NCI-H510A treated with DMSO at 0.1 percent for 48 hours (cell line): Measurements from ENCODE around the gene ZNF766.
"Not testable (repeated sequence)": the region's sequence is repeated elsewhere in the genome, so short reads cannot be mapped to it uniquely, and the experiment has no call there.

ENCODE experiments used
- DNase-seq: peaks from one replicate; lab custom pipeline; 2025; lab: John Stamatoyannopoulos, UW

Gene ZNF766

DNA sequence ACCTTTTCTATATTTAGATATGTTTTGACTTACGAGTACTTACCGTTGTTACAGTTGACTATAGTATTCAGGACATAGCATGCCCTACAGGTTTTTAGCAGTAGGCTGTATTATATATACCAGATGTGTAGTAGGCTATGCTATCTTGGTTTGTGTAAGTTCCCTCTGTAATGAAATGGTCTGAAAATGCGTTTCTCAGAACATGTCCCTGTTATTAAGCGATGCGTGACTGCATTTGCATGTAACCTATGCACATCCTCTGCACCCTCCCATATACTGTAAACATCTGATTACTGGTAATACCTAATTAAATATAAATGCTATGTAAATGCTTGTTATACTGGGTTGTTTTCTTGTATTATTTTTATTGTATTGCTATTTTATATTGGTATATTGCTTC lies 6.6 kb downstream of the ZNF766 start:
- DNase-seq = no peak

- no peak for DNase-seq
Observed at GRCh38 chr19:52277471-52277870, 8.1 kb downstream of the ZNF766 start.

DNA sequence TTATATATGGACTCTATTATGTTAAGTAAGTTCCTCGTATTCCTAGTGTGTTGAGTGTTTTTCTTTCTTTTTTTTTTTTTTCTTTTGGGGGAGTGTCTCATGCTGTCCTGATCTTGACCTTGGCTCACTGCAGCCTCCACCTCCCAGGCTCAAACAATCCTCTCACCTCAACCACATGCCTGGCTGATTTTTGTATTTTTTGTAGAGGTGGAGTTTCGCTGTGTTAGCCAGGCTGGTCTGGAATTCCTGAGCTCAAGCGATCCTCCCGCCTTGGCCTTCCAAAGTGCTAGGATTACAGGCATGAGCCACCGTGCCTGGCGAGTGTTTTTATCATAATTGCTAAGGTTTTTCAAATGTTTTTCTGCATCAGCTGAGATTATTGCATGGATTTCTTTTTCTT lies 16.9 kb downstream of the ZNF766 start:
- no peak for DNase-seq

- DNase-seq = no peak
Observed at GRCh38 chr19:52291781-52292180, 22.4 kb downstream of the ZNF766 start.

DNA sequence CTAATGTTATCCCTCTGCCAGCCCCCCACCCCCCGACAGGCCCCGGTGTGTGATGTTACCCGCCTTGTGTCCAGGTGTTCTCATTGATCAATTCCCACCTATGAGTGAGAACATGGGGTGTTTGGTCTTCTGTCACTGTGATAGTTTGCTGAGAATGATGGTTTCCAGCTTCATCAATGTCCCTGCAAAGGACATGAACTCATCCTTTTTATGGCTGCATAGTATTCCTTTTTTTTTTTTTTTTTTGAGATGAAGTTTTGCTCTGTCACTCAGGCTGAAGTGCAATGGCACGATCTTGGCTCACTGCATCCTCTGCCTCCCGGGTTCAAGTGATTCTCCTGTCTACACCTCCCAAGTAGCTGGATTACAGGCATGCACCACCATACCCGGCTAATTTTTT lies 23.6 kb downstream of the ZNF766 start:
- DNase-seq = not testable (repeated sequence)

DNA sequence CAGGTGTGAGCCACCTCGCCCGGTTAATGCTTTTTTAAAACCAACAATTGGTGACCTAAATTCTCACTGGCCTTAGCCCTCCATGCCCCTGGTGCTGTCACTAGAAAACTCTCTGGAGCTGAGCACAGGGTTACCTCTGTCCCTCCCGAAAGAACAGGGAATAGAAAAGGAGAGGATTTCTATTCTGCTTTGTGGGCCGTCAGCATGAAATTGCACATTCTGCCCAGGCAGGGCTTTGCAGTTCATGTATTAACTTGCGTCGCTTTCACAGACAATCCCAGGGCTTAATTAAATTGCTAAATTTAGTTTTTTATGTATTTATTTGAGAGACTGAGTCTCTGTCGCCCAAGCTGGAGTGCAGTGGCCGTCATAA lies 27.0 kb downstream of the ZNF766 start:
- DNase-seq = no peak

DNA sequence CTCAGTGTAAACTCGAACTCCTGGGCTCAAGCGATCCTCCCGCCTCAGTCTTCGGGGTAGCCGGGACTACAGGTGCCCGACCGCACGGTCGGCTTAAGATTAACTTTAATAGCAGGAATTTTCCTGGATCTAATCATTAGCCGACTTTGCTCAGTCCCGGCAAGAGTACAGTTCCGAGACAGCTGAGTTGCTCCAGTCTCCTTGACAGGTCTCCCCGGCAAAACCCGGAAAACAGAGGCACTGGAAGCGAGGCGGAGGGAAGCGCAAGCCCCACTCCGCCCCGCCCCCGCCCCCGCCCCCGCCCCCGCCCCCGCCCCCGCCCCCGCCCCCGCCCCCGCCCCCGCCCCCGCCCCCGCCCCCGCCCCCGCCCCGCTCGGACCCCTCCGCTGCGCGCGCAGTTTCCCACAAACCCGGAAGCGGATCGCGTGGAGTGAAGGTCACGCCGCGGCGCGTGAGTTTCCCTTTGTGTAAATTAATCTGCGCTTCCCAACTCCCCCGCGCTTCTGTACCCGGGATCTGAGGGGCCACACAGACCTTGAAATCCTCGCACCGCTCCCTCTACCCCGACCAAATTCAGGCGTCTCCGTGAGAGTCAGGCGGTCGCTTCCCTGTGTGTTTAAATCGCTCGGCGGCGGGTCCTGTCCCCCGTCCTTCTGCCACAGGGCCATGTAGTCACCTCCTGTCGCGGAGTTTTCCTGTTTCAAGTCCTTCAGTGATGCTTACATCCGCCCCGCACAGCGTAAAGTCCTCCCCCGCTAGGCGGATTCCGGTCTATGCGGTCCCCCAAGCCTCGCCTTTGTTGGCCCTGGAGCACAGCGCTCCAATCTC lies 27.6 kb downstream of the ZNF766 start, which contains the start of gene ZNF480:
Gene ZNF480, plus strand, starts transcription at position 397 of the 828 bp plus-strand sequence. CDS start 3,244 bp downstream, outside the sequence.
- DNase-seq = peak; percentile 65

DNA sequence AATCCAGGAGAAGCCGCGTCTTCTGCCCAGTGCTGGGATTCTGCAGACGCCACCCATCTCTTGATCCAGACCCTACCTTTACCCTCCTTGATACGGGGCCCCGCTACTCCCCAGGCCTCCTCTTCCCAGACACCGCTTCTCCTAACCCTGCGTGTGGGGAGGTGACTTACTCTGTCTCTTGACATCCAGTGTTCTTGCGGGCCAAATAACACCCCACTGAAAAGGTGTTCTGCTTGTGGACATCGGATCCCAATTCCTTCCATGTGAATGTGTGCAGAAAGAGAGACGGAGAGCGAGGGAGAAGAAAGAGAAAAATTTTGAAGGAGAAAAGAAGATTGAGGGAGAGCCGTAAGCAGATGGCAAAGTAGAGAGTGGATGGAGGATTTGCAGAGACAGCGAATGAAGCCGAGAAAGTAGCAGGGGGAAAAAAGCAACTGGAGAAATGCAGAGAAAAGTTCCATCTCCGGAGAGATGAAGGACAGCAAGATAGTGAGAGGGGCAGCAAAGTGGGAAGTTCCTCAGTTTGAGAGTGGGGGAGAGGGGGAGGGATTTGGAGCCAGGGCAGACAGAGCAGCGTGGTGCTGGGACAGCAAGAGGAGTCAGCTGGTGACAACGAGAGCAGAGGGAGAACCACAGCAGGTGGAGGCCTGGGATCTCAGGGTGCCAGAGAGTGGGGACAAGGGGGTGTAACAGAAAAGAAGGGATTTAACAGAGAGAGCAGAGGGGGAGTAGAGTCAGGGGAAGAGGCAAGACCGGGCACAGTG lies 28.4 kb downstream of the ZNF766 start:
- DNase-seq = no peak

DNA sequence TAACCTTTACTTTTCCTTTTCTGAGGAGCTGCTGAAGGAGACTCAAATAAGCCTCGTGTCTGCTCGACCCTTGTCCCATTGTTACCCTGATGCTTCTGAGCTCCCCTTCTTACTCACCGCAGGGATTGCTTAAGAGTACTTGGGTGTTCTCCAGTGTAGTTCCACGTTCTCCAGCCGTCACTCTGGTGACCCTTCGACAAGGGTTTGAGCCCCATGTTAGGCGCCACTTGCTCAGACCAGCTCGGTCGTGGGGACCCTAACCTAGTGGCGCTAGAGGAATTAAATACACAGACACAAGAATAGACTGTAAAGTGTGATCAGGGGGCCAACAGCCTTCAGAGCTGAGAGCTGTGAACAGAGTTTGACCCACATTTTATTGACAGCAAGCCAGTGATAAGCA lies 37.9 kb downstream of the ZNF766 start:
- no peak for DNase-seq

DNA sequence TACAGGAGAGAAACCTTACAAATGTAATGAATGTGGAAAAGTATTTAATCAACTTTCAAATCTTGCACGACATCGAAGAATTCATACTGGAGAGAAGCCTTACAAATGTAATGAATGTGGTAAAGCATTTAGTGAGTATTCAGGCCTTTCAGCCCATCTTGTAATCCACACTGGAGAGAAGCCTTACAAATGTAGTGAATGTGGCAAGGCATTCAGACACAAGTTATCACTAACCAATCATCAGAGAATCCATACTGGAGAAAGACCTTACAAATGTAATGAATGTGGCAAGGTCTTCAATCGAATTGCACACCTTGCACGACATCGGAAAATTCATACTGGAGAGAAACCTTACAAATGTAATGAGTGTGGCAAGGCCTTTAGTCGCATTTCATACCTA lies 53.0 kb downstream of the ZNF766 start:
- no peak for DNase-seq

GRCh38 chr19:52331757-52332156 lies 62.4 kb downstream of the ZNF766 start:
- DNase-seq = no peak

- DNase-seq = no peak
Observed at GRCh38 chr19:52335768-52336116, 66.4 kb downstream of the ZNF766 start.

DNA sequence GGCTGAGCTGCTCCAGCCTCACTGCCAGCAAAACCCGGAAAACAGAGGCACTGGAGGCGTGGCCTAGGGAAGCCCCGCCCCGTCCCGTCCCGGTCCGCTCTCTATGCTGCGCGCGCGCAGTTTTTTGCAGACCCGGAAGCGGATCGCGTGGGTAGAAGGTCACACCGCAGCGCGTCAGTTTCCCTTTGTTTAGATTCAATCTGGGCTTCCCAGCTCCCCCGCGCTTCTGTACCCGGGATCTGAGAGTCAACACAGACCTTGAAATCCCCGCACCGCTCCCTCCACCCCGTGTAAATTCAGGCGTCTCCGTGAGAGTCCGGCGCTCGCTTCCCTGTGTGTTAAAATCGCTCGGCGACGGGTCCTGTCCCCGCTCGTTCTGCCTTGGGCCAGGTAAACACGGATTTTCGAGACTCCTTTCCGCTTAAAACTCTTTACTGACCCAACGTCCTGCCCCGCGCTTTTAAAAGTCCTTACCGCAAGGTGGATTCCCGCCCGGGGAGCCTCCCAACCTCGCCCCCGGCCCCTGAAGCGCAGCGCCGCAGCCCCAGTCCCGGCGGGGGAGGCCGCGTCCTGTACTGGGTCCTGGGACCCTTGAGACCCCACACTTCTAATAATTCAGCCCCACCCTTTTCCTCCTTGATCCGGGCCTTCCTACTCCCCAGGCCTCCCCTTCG lies 66.9 kb downstream of the ZNF766 start, which contains the start of gene ZNF610:
Gene ZNF610, plus strand, starts transcription at position 127 of the 674 bp plus-strand sequence. CDS start 12,930 bp downstream, outside the sequence.
- peak; percentile 71 for DNase-seq

DNA sequence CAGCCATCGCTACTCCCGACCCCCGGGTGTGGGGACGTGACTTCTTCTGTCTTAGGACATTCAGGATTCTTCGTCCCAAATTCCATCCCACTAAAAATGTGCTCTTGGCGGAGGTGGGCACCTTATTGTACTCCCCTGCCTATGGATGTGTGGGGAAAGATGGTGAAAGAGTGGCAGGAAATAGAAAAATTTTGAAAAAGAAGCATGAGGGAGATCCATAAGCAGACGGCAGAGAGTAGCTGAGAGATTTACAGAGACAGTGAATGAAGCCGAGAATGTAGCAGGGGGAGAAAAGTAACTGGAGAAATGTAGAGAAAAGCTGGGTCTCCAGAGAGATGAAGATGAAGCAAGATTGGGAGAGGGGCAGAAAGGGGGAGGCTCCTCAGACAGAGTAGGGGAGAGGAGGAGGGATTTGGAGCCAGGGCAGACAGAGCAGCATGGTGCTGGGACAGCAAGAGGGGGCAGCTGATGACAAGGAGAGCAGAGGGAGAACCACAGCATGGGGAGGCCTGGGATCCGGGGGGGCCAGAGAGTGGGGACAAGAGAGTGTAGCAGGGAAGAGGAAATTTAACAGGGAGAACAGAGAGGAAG lies 67.5 kb downstream of the ZNF766 start:
- no peak for DNase-seq

GRCh38 chr19:52339022-52339421 lies 69.6 kb downstream of the ZNF766 start:
- not testable (repeated sequence) for DNase-seq

GRCh38 chr19:52343548-52343947 lies 74.2 kb downstream of the ZNF766 start:
- no peak for DNase-seq

- no peak for DNase-seq
Observed at GRCh38 chr19:52345162-52345561, 75.8 kb downstream of the ZNF766 start.
